ENCODE data around the gene IGF2.

DNA sequence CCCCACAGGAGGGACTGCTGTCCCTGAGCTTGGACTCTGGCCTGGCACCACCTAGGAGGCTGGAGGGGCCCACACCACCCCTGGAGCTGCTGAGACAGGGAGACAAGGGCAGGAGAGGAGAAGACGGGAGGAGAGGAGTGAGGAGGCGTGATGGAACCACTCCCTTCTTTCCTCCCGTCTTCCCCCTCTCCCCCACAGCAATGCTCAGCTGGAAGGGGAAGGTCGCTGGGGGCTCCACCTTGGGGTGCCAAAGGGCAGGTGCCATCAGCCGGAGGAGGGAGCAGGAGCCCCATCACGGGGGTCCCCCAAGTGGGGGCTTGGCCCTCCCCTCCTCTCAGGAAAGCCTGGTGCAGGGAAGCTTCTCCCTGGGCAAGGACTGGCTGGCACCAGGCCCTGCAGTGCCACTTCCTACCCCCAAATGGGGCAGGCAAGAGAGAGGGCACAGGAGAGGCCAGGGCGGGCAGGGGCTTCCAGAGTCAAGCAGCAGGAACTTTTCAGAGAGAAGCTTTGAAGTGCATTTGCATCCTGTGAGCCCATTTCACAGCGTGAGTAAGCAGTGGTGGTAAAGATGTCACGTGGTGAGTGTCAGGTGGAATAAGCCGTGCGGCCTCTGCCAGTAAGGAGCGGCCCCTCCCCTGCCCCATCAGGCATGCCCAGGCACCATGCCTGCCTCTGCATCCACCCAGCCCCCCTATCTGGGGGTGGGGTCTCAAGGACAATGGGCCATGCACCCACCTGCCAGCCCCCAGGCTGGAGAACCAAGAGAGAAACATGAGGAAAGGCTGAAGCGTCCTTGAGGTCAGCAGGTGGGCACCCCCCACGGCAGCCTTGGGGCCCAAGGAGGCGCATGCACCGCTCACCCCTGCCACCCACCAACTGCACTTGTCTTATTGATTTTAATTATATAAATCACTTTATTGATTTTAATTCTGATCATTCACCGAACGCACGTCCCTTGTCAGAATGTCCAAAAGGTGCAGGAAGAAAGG is 4.9 kb downstream of the IGF2 start:
- TF ChIP-seq, protein P1, sequence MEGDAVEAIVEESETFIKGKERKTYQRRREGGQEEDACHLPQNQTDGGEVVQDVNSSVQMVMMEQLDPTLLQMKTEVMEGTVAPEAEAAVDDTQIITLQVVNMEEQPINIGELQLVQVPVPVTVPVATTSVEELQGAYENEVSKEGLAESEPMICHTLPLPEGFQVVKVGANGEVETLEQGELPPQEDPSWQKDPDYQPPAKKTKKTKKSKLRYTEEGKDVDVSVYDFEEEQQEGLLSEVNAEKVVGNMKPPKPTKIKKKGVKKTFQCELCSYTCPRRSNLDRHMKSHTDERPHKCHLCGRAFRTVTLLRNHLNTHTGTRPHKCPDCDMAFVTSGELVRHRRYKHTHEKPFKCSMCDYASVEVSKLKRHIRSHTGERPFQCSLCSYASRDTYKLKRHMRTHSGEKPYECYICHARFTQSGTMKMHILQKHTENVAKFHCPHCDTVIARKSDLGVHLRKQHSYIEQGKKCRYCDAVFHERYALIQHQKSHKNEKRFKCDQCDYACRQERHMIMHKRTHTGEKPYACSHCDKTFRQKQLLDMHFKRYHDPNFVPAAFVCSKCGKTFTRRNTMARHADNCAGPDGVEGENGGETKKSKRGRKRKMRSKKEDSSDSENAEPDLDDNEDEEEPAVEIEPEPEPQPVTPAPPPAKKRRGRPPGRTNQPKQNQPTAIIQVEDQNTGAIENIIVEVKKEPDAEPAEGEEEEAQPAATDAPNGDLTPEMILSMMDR (IDR thresholded peaks at IDR 0.05 in 2 of 3, conservative IDR thresholded peaks at IDR 0.05 in 1 of 3; ENCODE audit: control insufficient read depth in 2 of 3, extremely low read depth in 1 of 3, insufficient read depth in 1 of 3, low read depth in 3 of 3, low read length in 3 of 3): no peak
- TF ChIP-seq ESRRA (IDR thresholded peaks at IDR 0.05; ENCODE audit: low read length): no peak
- no peak for TF ChIP-seq POLR2A (IDR thresholded peaks at IDR 0.05; ENCODE audit: low read depth, low read length)
- no peak for TF ChIP-seq EP300 (IDR thresholded peaks at IDR 0.05; ENCODE audit: borderline replicate concordance in 1 of 2, control insufficient read depth in 1 of 2, low read depth in 2 of 2, low read length in 2 of 2)
- no peak for TF ChIP-seq MEF2B (IDR thresholded peaks at IDR 0.05; ENCODE audit: partially characterized antibody, poor library complexity, severe bottlenecking)
- no peak for TF ChIP-seq POLR2AphosphoS5 (IDR thresholded peaks at IDR 0.05; ENCODE audit: low read length)
- no peak for TF ChIP-seq TAF1 (IDR thresholded peaks at IDR 0.05; ENCODE audit: borderline replicate concordance, low read depth, low read length)

Data from GM12878 (cell line).